OCI-LY1 (cell line): ENCODE data around the gene NRG2.

Experiments used
- EZH2 ChIP-seq: fragments of 200-600 bp; sonication (generic), shearing (Covaris generic); IDR thresholded peaks from 2 replicates; pipeline ENCODE4 v1.8.0; 2017; ENCODE audit warnings: borderline replicate concordance, mixed run types, mild to moderate bottlenecking, antibody characterized with exemption, low read length, moderate library complexity, mixed read lengths
- TF ChIP-seq, protein P1 (sequence below): fragments of 200-600 bp; sonication (generic), shearing (Covaris generic); IDR thresholded peaks from 2 replicates; pipeline ENCODE4 v1.5.1; 2017; ENCODE audit warnings: mild to moderate bottlenecking, antibody characterized with exemption, low read length, moderate library complexity, mixed read lengths

DNA sequence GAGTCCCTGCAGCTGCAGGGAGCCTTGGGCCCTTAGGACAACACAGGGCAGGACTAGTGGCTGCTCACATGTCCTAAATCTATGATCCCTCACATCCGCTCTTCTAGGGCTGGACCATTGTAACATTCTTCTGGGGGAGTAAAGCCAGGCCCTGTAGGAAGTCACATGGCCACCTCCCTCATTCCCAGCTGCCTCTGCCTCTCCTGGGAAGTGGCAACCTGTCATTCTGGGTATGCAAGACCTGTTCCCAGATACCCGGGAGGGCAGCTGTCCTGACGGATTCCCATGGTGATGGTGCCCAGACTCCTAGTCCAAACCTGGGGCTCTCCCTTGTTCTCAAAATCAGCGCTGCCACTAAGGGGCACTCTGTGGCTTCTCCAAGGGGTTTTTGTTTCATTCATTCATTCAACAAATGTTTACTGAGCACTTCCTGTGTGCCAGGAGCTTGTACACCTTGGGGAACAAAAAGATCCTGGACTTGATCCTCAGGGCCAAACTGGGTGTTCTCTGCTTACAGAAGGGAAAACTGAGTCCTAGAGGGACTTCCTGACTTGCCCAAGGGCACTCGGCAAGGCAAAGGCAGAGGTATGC, 161.9 kb downstream of the NRG2 start:
- TF ChIP-seq, protein P1, sequence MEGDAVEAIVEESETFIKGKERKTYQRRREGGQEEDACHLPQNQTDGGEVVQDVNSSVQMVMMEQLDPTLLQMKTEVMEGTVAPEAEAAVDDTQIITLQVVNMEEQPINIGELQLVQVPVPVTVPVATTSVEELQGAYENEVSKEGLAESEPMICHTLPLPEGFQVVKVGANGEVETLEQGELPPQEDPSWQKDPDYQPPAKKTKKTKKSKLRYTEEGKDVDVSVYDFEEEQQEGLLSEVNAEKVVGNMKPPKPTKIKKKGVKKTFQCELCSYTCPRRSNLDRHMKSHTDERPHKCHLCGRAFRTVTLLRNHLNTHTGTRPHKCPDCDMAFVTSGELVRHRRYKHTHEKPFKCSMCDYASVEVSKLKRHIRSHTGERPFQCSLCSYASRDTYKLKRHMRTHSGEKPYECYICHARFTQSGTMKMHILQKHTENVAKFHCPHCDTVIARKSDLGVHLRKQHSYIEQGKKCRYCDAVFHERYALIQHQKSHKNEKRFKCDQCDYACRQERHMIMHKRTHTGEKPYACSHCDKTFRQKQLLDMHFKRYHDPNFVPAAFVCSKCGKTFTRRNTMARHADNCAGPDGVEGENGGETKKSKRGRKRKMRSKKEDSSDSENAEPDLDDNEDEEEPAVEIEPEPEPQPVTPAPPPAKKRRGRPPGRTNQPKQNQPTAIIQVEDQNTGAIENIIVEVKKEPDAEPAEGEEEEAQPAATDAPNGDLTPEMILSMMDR, result no peak
- no peak for TF ChIP-seq EZH2
